ENCODE data around the gene TNNT2.

GRCh38 chr1:201335174-201335870 is 42.2 kb downstream of the TNNT2 start:
- TF ChIP-seq HBP1 (CRISPR knock-in tag; IDR thresholded peaks at IDR 0.05; ENCODE audit: low read depth) (no peak), ZNF512 (CRISPR knock-in tag; IDR thresholded peaks at IDR 0.05) (no peak), NCOA1 (CRISPR knock-in tag; IDR thresholded peaks at IDR 0.05) (no peak), HMGXB4 (CRISPR knock-in tag; IDR thresholded peaks at IDR 0.05; ENCODE audit: borderline replicate concordance in 1 of 2, low read depth in 1 of 2) (no peak), SALL2 (CRISPR knock-in tag; IDR thresholded peaks at IDR 0.05) (no peak), MED1 (CRISPR knock-in tag; IDR thresholded peaks at IDR 0.05) (no peak), SIN3A (IDR thresholded peaks at IDR 0.05; ENCODE audit: borderline replicate concordance, low read depth, low read length) (no peak), CREB1 (IDR thresholded peaks at IDR 0.05) (no peak), CREB1 (CRISPR knock-in tag; IDR thresholded peaks at IDR 0.05) (no peak), POLR2AphosphoS5 (IDR thresholded peaks at IDR 0.05; ENCODE audit: low read depth, low read length) (no peak), EED (CRISPR knock-in tag; IDR thresholded peaks at IDR 0.05) (no peak), TRIM24 (CRISPR knock-in tag; IDR thresholded peaks at IDR 0.05) (no peak), GMEB2 (CRISPR knock-in tag; IDR thresholded peaks at IDR 0.05; ENCODE audit: low read depth) (no peak)
